Activated CD4-positive, alpha-beta T cell treated with anti-CD3 and anti-CD28 coated beads, Interleukin-2, amount 10 ng/mL, durations not matched to agents 24 days and 14 days (primary cell): ENCODE measurements around the gene EYA4. TPM values are rescaled to one million over a fixed set of nuclear protein-coding genes. Genes with fewer than 3 reads are reported as not detected.

Experiments used
- DNase-seq: peaks from one replicate; pipeline ENCODE4 v3.0.0; 2022
- H3K27ac Mint-ChIP-seq: one replicate; pipeline ENCODE4 v1.8.0; 2022; ENCODE audit warnings: mild to moderate bottlenecking, mixed read lengths
- H3K27me3 Mint-ChIP-seq: one replicate; pipeline ENCODE4 v1.8.0; 2022; ENCODE audit warnings: mixed read lengths
- H3K36me3 Mint-ChIP-seq: one replicate; pipeline ENCODE4 v1.8.0; 2022; ENCODE audit warnings: low read depth, mild to moderate bottlenecking, mixed read lengths
- H3K4me1 Mint-ChIP-seq: one replicate; pipeline ENCODE4 v1.8.0; 2021; ENCODE audit warnings: mixed read lengths
- H3K4me3 Mint-ChIP-seq: one replicate; pipeline ENCODE4 v1.8.0; 2022; ENCODE audit warnings: mild to moderate bottlenecking, moderate library complexity, mixed read lengths
- H3K9me3 Mint-ChIP-seq: one replicate; pipeline ENCODE4 v1.8.0; 2021; ENCODE audit warnings: mixed read lengths
- intact Hi-C: fragments of 100-400 bp; cut with micrococcal nuclease; formaldehyde crosslinking; loops from one replicate; pipeline ENCODE4 v1.15.1; 2023
- total RNA-seq: library from RNA; stranded (reverse); gene quantifications from 2 replicates; pipeline ENCODE4 v1.2.3, GENCODE V29; 2022

Gene EYA4
- total RNA-seq, 1 donor from 2014 or later: not detected

GRCh38 chr6:133227344-133227743, 13.8 kb upstream of the EYA4 start:
- no peak overlapping the region for H3K4me3 Mint-ChIP-seq
- H3K9me3 Mint-ChIP-seq: no peaks in the 10 kb centered on the region
- no peaks in the 10 kb centered on the region for H3K4me1 Mint-ChIP-seq
- H3K27me3 Mint-ChIP-seq: no peaks in the 10 kb centered on the region
- no peak overlapping the region for H3K27ac Mint-ChIP-seq
- intact Hi-C loops: no loop called here
- no peaks in the 10 kb centered on the region for H3K36me3 Mint-ChIP-seq
- DNase-seq: no peak

GRCh38 chr6:133230052-133230451, 11.1 kb upstream of the EYA4 start:
- H3K9me3 Mint-ChIP-seq: no peaks in the 10 kb centered on the region
- no peaks in the 10 kb centered on the region for H3K4me1 Mint-ChIP-seq
- intact Hi-C loops: no loop called here
- no peak overlapping the region for H3K27ac Mint-ChIP-seq
- no peak for DNase-seq
- H3K36me3 Mint-ChIP-seq: no peaks in the 10 kb centered on the region
- no peak overlapping the region for H3K4me3 Mint-ChIP-seq
- no peaks in the 10 kb centered on the region for H3K27me3 Mint-ChIP-seq

GRCh38 chr6:133235221-133235620, 5.9 kb upstream of the EYA4 start:
- Mint-ChIP-seq H3K9me3 (no peaks in the 10 kb centered on the region), H3K27ac (no peak overlapping the region), H3K27me3 (peaks cover 20% of the 10 kb centered on the region), H3K36me3 (no peaks in the 10 kb centered on the region), H3K4me1 (no peaks in the 10 kb centered on the region), H3K4me3 (no peak overlapping the region)
- intact Hi-C loops: no loop called here
- no peak for DNase-seq

- H3K27ac Mint-ChIP-seq: no peak overlapping the region
- no peak overlapping the region for H3K4me3 Mint-ChIP-seq
- H3K27me3 Mint-ChIP-seq: peaks cover 30% of the 10 kb centered on the region
- no peaks in the 10 kb centered on the region for H3K36me3 Mint-ChIP-seq
- no peaks in the 10 kb centered on the region for H3K9me3 Mint-ChIP-seq
- intact Hi-C loops: no loop called here
- no peak for DNase-seq
- no peaks in the 10 kb centered on the region for H3K4me1 Mint-ChIP-seq
These were observed 4.2 kb upstream of the EYA4 start for GRCh38 chr6:133236932-133237331.

GRCh38 chr6:133240511-133241085, 559 bp upstream of the EYA4 start:
- no peak overlapping the region for H3K4me3 Mint-ChIP-seq
- peaks cover 3% of the 10 kb centered on the region for H3K4me1 Mint-ChIP-seq
- H3K9me3 Mint-ChIP-seq: no peaks in the 10 kb centered on the region
- peak; percentile 56 for DNase-seq
- peaks cover 57% of the 10 kb centered on the region for H3K27me3 Mint-ChIP-seq
- H3K36me3 Mint-ChIP-seq: no peaks in the 10 kb centered on the region
- no peak overlapping the region for H3K27ac Mint-ChIP-seq
- intact Hi-C loops: no loop called here

- Mint-ChIP-seq H3K9me3 (no peaks in the 10 kb centered on the region), H3K4me1 (peaks cover 3% of the 10 kb centered on the region), H3K27me3 (peaks cover 57% of the 10 kb centered on the region), H3K4me3 (no peak overlapping the region), H3K36me3 (no peaks in the 10 kb centered on the region), H3K27ac (no peak overlapping the region)
- no peak for DNase-seq
- intact Hi-C loops: loop anchor here (2.0 kb wide), 1 partner anchor 649 kb away; no protein-coding TSS in a partner anchor
These were observed 912 bp downstream of the EYA4 start for GRCh38 chr6:133241901-133242636.

- Mint-ChIP-seq H3K4me3 (no peak overlapping the region), H3K27me3 (peaks cover 57% of the 10 kb centered on the region), H3K36me3 (no peaks in the 10 kb centered on the region), H3K27ac (peak overlapping the region; percentile 25), H3K4me1 (peaks cover 3% of the 10 kb centered on the region), H3K9me3 (no peaks in the 10 kb centered on the region)
- no peak for DNase-seq
- intact Hi-C loops: loop anchor here (2.0 kb wide), 1 partner anchor 648 kb away; no protein-coding TSS in a partner anchor
These were observed 1.8 kb downstream of the EYA4 start for GRCh38 chr6:133242637-133243585.

- no peak overlapping the region for H3K27ac Mint-ChIP-seq
- intact Hi-C loops: loop anchor here (2.0 kb wide), 1 partner anchor 647 kb away; no protein-coding TSS in a partner anchor
- no peak for DNase-seq
- peaks cover 54% of the 10 kb centered on the region for H3K27me3 Mint-ChIP-seq
- no peaks in the 10 kb centered on the region for H3K36me3 Mint-ChIP-seq
- H3K4me3 Mint-ChIP-seq: no peak overlapping the region
- peaks cover 3% of the 10 kb centered on the region for H3K4me1 Mint-ChIP-seq
- H3K9me3 Mint-ChIP-seq: no peaks in the 10 kb centered on the region
These were observed 2.7 kb downstream of the EYA4 start for GRCh38 chr6:133243723-133244305.

- Mint-ChIP-seq H3K27me3 (peaks cover 54% of the 10 kb centered on the region), H3K27ac (no peak overlapping the region), H3K9me3 (no peaks in the 10 kb centered on the region), H3K4me3 (no peak overlapping the region), H3K36me3 (no peaks in the 10 kb centered on the region), H3K4me1 (peaks cover 3% of the 10 kb centered on the region)
- intact Hi-C loops: no loop called here
- no peak for DNase-seq
These were observed 3.4 kb downstream of the EYA4 start for GRCh38 chr6:133244519-133244918.

- Mint-ChIP-seq H3K27ac (no peak overlapping the region), H3K4me1 (peaks cover 3% of the 10 kb centered on the region), H3K9me3 (no peaks in the 10 kb centered on the region), H3K4me3 (no peak overlapping the region), H3K36me3 (no peaks in the 10 kb centered on the region), H3K27me3 (peaks cover 50% of the 10 kb centered on the region)
- DNase-seq: no peak
- intact Hi-C loops: no loop called here
These were observed 3.9 kb downstream of the EYA4 start for GRCh38 chr6:133245007-133245406.

GRCh38 chr6:133245422-133245903, 4.3 kb downstream of the EYA4 start:
- H3K4me3 Mint-ChIP-seq: no peak overlapping the region

GRCh38 chr6:133247581-133247980, 6.4 kb downstream of the EYA4 start:
- Mint-ChIP-seq H3K36me3 (no peaks in the 10 kb centered on the region), H3K27ac (no peak overlapping the region), H3K27me3 (peaks cover 31% of the 10 kb centered on the region), H3K4me3 (no peak overlapping the region), H3K9me3 (no peaks in the 10 kb centered on the region), H3K4me1 (peaks cover 3% of the 10 kb centered on the region)
- DNase-seq: no peak
- intact Hi-C loops: no loop called here

More at GRCh38 chr6:133245422-133245903, 4.3 kb downstream of the EYA4 start:
- Mint-ChIP-seq H3K27me3 (peaks cover 46% of the 10 kb centered on the region), H3K9me3 (no peaks in the 10 kb centered on the region), H3K27ac (no peak overlapping the region), H3K4me1 (peaks cover 3% of the 10 kb centered on the region), H3K36me3 (no peaks in the 10 kb centered on the region)
- DNase-seq: no peak
- intact Hi-C loops: no loop called here

GRCh38 chr6:133248241-133249001, 7.3 kb downstream of the EYA4 start:
- H3K36me3 Mint-ChIP-seq: no peaks in the 10 kb centered on the region
- H3K9me3 Mint-ChIP-seq: no peaks in the 10 kb centered on the region
- H3K27ac Mint-ChIP-seq: no peak overlapping the region
- H3K4me3 Mint-ChIP-seq: no peak overlapping the region
- no peak for DNase-seq
- intact Hi-C loops: no loop called here
- H3K27me3 Mint-ChIP-seq: peaks cover 25% of the 10 kb centered on the region
- no peaks in the 10 kb centered on the region for H3K4me1 Mint-ChIP-seq
